WI38 (cell line): ENCODE measurements around the gene WSCD1.

Source experiments
- H3K4me3 ChIP-seq: 2 replicates; pipeline ENCODE4 v1.5.1; 2011; ENCODE audit warnings: low read depth, mild to moderate bottlenecking, control low read depth, low read length
- CTCF ChIP-seq: IDR thresholded peaks from 2 replicates; pipeline ENCODE4 v1.5.1; 2012; ENCODE audit warnings: low read depth, mild to moderate bottlenecking, control low read depth, low read length

The WSCD1 gene

GRCh38 chr17:6173653-6174052 lies 103.5 kb downstream of the WSCD1 start:
- H3K4me3 ChIP-seq: no peak overlapping the region
- TF ChIP-seq CTCF: no peak
